ENCODE results near the gene HOXD10. TPM values are rescaled to one million over a fixed set of nuclear protein-coding genes. Genes with fewer than 3 reads are reported as not detected.

Gene HOXD10
- total RNA-seq, 2 experiments from 2014 or later, result not detected

GRCh38 chr2:176068419-176068832 is 48.2 kb upstream of the HOXD10 start:
- Histone ChIP-seq H2AFZ (ENCODE audit: low read length) (no peak overlapping the region), H3K9me3 (ENCODE audit: low read length) (no peaks in the 10 kb centered on the region), H3K4me3 (ENCODE audit: low read depth, low read length, poor library complexity, severe bottlenecking) (no peak overlapping the region), H3K36me3 (ENCODE audit: insufficient read depth, low read length) (no peaks in the 10 kb centered on the region), H3K4me2 (ENCODE audit: low read length) (no peak overlapping the region), H3K9me2 (ENCODE audit: insufficient read depth, low read length) (no peaks in the 10 kb centered on the region), H3K79me2 (ENCODE audit: insufficient read depth, low read depth, low read length) (no peaks in the 10 kb centered on the region), H3K4me1 (ENCODE audit: insufficient read depth, low read length, poor library complexity, severe bottlenecking) (no peaks in the 10 kb centered on the region), H3K27ac (ENCODE audit: low read depth, low read length, poor library complexity, severe bottlenecking) (no peak overlapping the region), H4K20me1 (ENCODE audit: insufficient read depth, low read length) (no peaks in the 10 kb centered on the region)
- intact Hi-C loops (cut with micrococcal nuclease; ENCODE audit: unreplicated experiment), result no loop called here
- ChIA-PET CTCF (ENCODE audit: unreplicated experiment) (no interaction called here), POLR2A (no interaction called here)
- TF ChIP-seq CTCF (conservative IDR thresholded peaks at IDR 0.05; ENCODE audit: low read length) (no peak), EZH2phosphoT487 (IDR thresholded peaks at IDR 0.05; ENCODE audit: borderline replicate concordance, low read depth, low read length) (no peak)
- no peak for DNase-seq (ENCODE audit: low spot score)
- no TSS peak for BruUV-seq (replicated peaks)

- TF ChIP-seq EZH2phosphoT487 (IDR thresholded peaks at IDR 0.05; ENCODE audit: borderline replicate concordance, low read depth, low read length) (no peak), CTCF (conservative IDR thresholded peaks at IDR 0.05; ENCODE audit: low read length) (no peak)
- no peak overlapping the region for H2AFZ ChIP-seq (ENCODE audit: low read length)
These were observed 45.0 kb upstream of the HOXD10 start for GRCh38 chr2:176071330-176072291.

GRCh38 chr2:176072292-176072669 is 44.3 kb upstream of the HOXD10 start:
- TF ChIP-seq CTCF (conservative IDR thresholded peaks at IDR 0.05; ENCODE audit: low read length) (no peak), EZH2phosphoT487 (IDR thresholded peaks at IDR 0.05; ENCODE audit: borderline replicate concordance, low read depth, low read length) (no peak)
- BruUV-seq (replicated peaks), result no TSS peak
- H2AFZ ChIP-seq (ENCODE audit: low read length), result no peak overlapping the region
- CTCF ChIA-PET (ENCODE audit: unreplicated experiment), result interaction anchor here (0.5 kb wide), 1 partner anchor 651 kb away, joined by 3 read pairs; no protein-coding TSS in a partner anchor
- H3K27ac ChIP-seq (ENCODE audit: low read depth, low read length, poor library complexity, severe bottlenecking), result no peak overlapping the region
- H3K79me2 ChIP-seq (ENCODE audit: insufficient read depth, low read depth, low read length), result no peaks in the 10 kb centered on the region
- no peaks in the 10 kb centered on the region for H3K9me2 ChIP-seq (ENCODE audit: insufficient read depth, low read length)
- H3K4me3 ChIP-seq (ENCODE audit: low read depth, low read length, poor library complexity, severe bottlenecking), result no peak overlapping the region
- POLR2A ChIA-PET, result no interaction called here
- H3K4me2 ChIP-seq (ENCODE audit: low read length), result no peak overlapping the region
- H3K9me3 ChIP-seq (ENCODE audit: low read length), result no peaks in the 10 kb centered on the region
- intact Hi-C loops (cut with micrococcal nuclease; ENCODE audit: unreplicated experiment), result no loop called here
- H3K36me3 ChIP-seq (ENCODE audit: insufficient read depth, low read length), result no peaks in the 10 kb centered on the region
- H4K20me1 ChIP-seq (ENCODE audit: insufficient read depth, low read length), result no peaks in the 10 kb centered on the region
- DNase-seq (ENCODE audit: low spot score), result no peak
- H3K4me1 ChIP-seq (ENCODE audit: insufficient read depth, low read length, poor library complexity, severe bottlenecking), result no peaks in the 10 kb centered on the region

More at GRCh38 chr2:176071330-176072291, 45.0 kb upstream of the HOXD10 start:
- Histone ChIP-seq H3K9me2 (ENCODE audit: insufficient read depth, low read length) (no peaks in the 10 kb centered on the region), H4K20me1 (ENCODE audit: insufficient read depth, low read length) (no peaks in the 10 kb centered on the region), H3K4me2 (ENCODE audit: low read length) (no peak overlapping the region), H3K36me3 (ENCODE audit: insufficient read depth, low read length) (no peaks in the 10 kb centered on the region), H3K9me3 (ENCODE audit: low read length) (no peaks in the 10 kb centered on the region), H3K4me1 (ENCODE audit: insufficient read depth, low read length, poor library complexity, severe bottlenecking) (no peaks in the 10 kb centered on the region), H3K27ac (ENCODE audit: low read depth, low read length, poor library complexity, severe bottlenecking) (no peak overlapping the region), H3K4me3 (ENCODE audit: low read depth, low read length, poor library complexity, severe bottlenecking) (no peak overlapping the region), H3K79me2 (ENCODE audit: insufficient read depth, low read depth, low read length) (no peaks in the 10 kb centered on the region)
- BruUV-seq (replicated peaks), result no TSS peak
- no peak for DNase-seq (ENCODE audit: low spot score)
- ChIA-PET CTCF (ENCODE audit: unreplicated experiment) (interaction anchor here (0.5 kb wide), 1 partner anchor 650 kb away, joined by 3 read pairs; no protein-coding TSS in a partner anchor), POLR2A (no interaction called here)
- intact Hi-C loops (cut with micrococcal nuclease; ENCODE audit: unreplicated experiment), result no loop called here
